ENCODE data around the gene CAMSAP1.
A peak's percentile ranks its signal among the peaks of the same experiment; 100 is the strongest.
"Not testable (repeated sequence)": the region's sequence is repeated elsewhere in the genome, so short reads cannot be mapped to it uniquely, and the experiment has no call there.

Gene CAMSAP1

GRCh38 chr9:135895202-135895848, 12.0 kb downstream of the CAMSAP1 start:
- DNase-seq: no peak

GRCh38 chr9:135893104-135893503, 14.2 kb downstream of the CAMSAP1 start:
- DNase-seq: no peak

GRCh38 chr9:135892327-135892726, 15.0 kb downstream of the CAMSAP1 start:
- not testable (repeated sequence) for DNase-seq

GRCh38 chr9:135891027-135891631, 16.2 kb downstream of the CAMSAP1 start:
- DNase-seq: no peak

- DNase-seq: no peak
Measured at GRCh38 chr9:135890190-135891026, 16.9 kb downstream of the CAMSAP1 start.

GRCh38 chr9:135889564-135890189, 17.7 kb downstream of the CAMSAP1 start:
- no peak for DNase-seq

GRCh38 chr9:135888766-135889394, 18.5 kb downstream of the CAMSAP1 start:
- DNase-seq: no peak

- no peak for DNase-seq
Measured at GRCh38 chr9:135888126-135888765, 19.1 kb downstream of the CAMSAP1 start.

- peak; percentile 19 for DNase-seq
Measured at GRCh38 chr9:135887585-135888050, 19.7 kb downstream of the CAMSAP1 start.

- no peak for DNase-seq
Measured at GRCh38 chr9:135887021-135887507, 20.3 kb downstream of the CAMSAP1 start.

- DNase-seq: no peak
Measured at GRCh38 chr9:135886147-135886981, 21.0 kb downstream of the CAMSAP1 start.

GRCh38 chr9:135885100-135885853, 22.1 kb downstream of the CAMSAP1 start:
- DNase-seq: no peak

- DNase-seq: no peak
Measured at GRCh38 chr9:135884328-135885035, 22.9 kb downstream of the CAMSAP1 start.

- DNase-seq: no peak
Measured at GRCh38 chr9:135883410-135884089, 23.8 kb downstream of the CAMSAP1 start.

- no peak for DNase-seq
Measured at GRCh38 chr9:135882011-135882410, 25.3 kb downstream of the CAMSAP1 start.

GRCh38 chr9:135880438-135880837, 26.9 kb downstream of the CAMSAP1 start:
- no peak for DNase-seq

GRCh38 chr9:135879619-135880018, 27.7 kb downstream of the CAMSAP1 start:
- DNase-seq: no peak

- DNase-seq: no peak
Measured at GRCh38 chr9:135879237-135879601, 28.1 kb downstream of the CAMSAP1 start.

All from CD4-positive, alpha-beta T cell treated with Interleukin-4 for 4 hours (primary cell).